Activated CD8-positive, alpha-beta memory T cell treated with anti-CD3 and anti-CD28 coated beads, Interleukin-2, amount 50 U/mL, for 1 hour (primary cell): ENCODE data around the gene TMEM141.
"Not testable (repeated sequence)": the region's sequence is repeated elsewhere in the genome, so short reads cannot be mapped to it uniquely, and the experiment has no call there.

ENCODE experiments used
- DNase-seq: peaks from one replicate; pipeline ENCODE4 v3.0.0-alpha.2; 2020; ENCODE audit errors: extremely low read depth

Gene TMEM141

DNA sequence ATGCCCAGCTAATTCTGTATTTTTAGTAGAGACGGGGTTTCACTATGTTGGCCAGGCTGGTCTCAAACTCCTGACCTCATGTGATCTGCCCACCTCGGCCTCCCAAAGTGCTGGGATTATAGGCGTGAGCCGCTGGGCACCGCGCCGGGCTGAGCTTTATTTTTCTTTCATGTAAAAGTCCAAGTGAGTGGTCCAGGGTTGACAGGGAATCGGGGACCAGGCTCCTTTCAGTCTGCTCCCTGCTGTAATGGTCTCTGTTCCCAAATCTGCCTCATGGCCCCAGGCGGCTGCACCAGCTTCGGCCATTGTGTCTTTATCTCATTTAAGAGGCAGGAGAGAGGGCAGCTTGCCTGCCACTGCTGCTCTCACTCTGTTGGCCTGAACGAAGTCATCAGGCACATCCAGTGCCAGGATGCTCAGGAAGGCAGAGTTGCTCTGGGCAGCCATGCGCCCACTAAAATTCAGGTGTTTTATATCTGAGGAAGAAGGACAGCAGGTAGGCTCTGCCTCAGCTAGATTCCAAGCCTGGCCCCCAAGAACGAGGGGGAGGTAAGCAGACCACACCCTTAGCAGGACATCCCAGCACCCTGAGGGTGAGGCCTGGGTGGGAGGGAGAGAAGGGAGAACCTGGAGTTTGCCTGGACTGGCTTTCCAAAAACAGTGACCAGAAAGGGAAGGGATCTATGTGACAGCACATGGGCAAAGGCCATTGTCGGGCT lies 3.3 kb downstream of the TMEM141 start:
- no peak for DNase-seq

- no peak for DNase-seq
These were observed 3.8 kb downstream of the TMEM141 start for GRCh38 chr9:136795000-136795348.

DNA sequence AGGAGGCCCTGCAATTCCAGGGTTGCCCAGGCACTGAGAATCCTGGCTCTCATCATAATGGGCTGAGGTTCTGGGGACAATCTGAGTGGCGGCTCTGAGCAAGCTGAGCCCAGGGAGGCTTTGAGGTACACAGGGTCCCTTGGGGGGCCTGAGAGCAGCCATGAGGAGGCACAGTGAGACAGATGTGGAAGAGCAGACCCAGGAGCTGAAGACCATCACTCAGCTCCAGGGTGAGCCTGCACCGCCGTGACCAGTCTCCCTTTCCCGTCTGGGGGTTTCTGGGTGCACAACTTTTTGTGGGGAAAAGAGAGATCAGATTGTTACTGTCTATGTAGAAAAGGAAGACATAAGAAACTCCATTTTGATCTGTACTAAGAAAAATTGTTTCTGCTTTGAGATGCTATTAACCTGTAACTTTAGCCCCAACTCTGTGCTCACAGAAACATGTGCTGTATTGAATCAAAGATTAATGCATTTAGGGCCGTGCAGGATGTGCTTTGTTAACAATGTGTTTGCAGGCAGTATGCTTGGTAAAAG lies 5.2 kb downstream of the TMEM141 start, which contains the start of gene CCDC183:
TSS of gene CCDC183 (plus strand) at position 101 of the 537 bp plus-strand sequence. CDS start at position 161, 60 bp downstream.
- no peak for DNase-seq

DNA sequence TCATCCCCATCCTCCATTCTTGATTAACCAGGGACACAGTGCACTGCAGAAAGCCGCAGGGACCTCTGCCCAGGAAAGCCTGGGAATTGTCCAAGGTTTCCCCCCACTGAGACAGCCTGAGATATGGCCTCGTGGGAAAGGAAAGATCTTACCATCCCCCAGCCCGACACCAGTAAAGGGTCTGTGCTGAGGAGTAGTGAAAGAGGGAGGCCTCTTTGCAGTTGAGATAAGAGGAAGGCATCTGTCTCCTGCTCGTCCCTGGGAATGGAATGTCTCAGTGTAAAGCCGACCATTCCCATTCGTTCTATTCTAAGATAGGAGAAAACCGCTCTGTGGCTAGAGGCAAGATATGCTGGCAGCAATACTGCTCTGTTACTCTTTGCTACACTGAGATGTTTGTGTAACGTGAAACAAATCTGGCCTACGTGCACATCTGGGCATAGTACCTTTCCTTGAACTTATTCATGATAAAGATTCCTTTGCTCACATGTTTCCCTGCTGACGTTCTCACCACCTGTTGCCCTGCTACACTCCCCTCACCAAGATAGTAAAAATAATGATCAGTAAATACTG lies 5.7 kb downstream of the TMEM141 start:
- DNase-seq = not testable (repeated sequence)

- DNase-seq = no peak
These were observed 7.5 kb downstream of the TMEM141 start for GRCh38 chr9:136798708-136799078.

- no peak for DNase-seq
These were observed 8.1 kb downstream of the TMEM141 start for GRCh38 chr9:136799079-136799853.

- DNase-seq = peak; percentile 82
These were observed 8.9 kb downstream of the TMEM141 start for GRCh38 chr9:136799854-136800657.

- DNase-seq = no peak
These were observed 11.2 kb downstream of the TMEM141 start for GRCh38 chr9:136802321-136802720.

GRCh38 chr9:136803009-136803550 lies 11.9 kb downstream of the TMEM141 start:
- not testable (repeated sequence) for DNase-seq

GRCh38 chr9:136803551-136804508 lies 12.7 kb downstream of the TMEM141 start:
- DNase-seq = no peak

DNA sequence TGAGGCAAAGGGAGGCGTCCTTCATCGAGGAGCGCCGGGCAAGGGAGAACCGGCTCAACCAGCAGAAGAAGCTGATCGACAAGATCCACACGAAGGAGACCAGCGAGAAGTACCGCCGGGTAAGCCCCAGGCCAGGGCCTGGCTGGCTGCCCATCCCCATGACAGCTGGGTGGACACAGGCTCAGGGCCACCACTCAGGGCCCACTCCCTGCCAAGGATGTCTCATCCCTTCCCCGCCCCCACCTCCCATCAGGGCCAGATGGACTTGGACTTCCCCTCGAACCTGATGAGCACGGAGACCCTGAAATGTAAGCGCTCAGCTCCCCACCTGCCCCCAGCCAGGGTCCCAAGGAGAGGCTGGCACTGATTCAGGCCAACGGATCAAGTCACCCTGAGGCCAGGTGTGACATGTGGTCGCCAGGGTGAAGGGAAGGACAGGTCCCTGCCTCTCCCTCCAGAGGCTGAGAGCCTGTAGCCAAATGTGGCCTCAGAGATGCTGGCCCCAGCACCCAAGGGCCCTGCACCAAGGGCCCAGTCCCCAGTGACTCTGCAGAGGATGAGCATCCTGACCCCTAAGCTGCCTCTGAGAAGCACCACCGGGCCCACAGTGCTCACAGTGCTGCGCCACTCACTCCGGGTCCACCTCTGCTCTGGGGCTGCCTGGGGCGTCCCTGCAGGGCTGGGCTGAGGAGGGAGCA lies 13.5 kb downstream of the TMEM141 start:
- no peak for DNase-seq

DNA sequence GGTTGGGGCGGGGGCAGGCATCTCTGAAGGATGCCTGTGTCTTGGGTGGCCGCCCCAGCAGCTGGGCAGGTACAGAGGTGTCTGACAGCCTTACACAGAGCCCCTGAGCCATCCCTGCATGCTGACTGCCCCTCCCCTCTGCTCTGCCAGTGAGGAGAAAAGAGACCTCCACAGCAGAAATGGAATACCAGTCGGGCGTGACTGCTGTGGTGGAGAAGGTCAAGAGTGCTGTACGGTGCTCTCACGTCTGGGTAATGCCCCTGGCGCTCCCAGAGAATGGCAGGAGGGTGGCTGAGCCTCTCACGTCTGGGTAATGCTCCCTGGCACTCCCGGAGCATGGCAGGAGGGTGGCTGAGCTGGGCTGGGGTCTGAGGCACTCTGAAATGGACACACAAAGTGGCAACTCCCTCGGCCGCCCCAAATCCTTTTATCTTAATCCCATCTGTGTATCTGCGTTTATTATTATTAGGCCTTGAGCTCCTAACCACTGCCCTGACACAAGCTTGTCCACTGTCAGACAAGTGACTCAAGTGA lies 14.1 kb downstream of the TMEM141 start:
- no peak for DNase-seq

- no peak for DNase-seq
These were observed 14.9 kb downstream of the TMEM141 start for GRCh38 chr9:136806067-136806466.

DNA sequence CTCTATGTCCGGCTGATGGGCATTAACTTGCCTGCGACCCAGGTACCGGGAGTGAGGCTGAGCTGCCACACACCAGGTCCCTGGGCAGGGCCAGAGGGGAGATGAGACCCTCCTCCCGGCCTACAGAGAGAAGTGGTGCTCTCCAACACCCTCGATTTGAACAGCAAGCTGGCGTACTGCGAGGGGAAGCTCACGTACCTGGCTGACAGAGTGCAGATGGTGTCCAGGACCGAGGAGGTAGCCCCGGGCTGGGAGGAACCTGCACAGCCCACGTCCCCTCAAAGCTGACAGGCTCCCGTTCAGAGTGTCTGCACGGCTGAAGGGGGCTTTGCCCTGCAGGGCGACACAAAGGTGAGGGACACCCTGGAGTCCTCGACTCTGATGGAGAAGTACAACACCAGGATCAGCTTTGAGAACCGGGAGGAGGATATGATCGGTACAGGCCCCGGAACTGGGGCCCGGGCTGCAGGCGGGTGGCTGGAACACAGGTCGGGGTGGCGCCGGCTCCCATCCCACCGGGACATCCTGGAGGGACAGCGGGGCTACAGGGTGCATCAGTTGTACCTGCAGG lies 15.6 kb downstream of the TMEM141 start:
- DNase-seq = no peak

DNA sequence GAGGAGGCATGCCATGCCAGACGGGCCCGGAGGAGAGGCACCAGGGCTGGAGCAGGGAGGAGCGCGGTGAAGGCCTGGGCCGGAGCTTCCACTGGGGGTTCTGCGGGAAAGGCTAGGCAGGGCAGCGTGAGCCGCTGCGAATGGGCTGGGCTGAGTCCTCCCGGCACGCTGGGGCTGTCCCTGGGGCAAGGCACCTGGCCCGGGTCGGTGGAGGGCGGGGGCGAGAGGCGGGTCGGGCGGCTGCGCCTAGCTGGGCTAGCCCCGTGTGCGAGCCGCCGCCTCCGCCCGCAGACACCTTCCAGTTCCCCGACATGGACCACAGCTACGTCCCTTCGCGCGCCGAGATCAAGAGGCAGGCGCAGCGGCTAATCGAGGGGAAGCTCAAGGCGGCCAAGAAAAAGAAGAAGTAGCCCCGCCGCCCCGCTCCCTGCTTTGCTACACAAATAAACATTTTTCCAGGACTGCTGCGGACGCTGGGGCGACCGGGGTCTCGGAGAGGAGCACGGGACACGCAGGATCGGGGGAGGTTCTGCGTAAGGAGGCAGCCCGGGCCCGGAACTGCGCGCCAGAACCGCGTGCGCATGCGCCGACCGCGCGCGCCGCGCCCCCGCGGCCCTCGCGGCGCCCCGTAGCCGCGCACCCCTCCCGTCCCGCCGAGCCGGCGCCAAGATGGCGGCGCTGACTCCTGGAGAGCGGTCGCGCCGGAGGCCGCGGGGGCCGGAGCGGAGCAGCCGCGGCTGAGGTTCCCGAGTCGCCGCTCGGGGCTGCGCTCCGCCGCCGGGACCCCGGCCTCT lies 16.3 kb downstream of the TMEM141 start, which contains the start of gene RABL6:
TSS of gene RABL6 (plus strand) at position 668 of the 794 bp plus-strand sequence. CDS start 249 bp downstream, outside the sequence.
- DNase-seq = peak; percentile 30

DNA sequence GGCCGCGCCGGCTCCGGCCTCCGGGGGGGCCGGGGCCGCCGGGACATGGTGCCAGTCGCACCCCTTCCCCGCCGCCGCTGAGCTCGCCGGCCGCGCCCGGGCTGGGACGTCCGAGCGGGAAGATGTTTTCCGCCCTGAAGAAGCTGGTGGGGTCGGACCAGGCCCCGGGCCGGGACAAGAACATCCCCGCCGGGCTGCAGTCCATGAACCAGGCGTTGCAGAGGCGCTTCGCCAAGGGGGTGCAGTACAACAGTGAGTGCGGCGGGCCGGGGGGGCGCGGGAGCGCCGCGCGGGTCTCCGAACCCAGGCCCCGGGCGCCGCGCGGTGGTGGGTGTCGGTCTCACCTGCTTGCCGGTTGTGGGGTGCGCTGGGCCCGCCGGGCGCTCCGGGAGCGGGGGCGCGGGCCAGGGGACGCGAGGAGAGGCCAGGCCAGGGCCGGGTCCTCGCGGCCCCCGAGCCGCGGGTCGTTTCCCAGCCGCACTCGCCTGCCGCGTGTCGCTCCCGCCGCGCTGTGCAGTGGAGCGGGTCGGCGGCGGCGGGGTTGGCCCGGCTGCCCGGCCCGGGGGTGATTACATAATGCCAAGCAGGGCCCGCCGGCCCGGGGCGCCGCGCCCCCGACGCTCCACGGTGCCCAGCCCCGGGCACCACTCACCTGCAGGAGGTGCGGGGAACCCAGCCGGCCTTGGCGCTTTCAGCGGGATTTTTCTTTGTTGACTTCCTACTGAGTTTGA lies 17.1 kb downstream of the TMEM141 start:
- no peak for DNase-seq

GRCh38 chr9:136808806-136809158 lies 17.6 kb downstream of the TMEM141 start:
- no peak for DNase-seq
